Smooth muscle cell of the brain vasculature (primary cell): ENCODE measurements around the gene FAP.

Experiments
- DNase-seq: peaks from one replicate; pipeline ENCODE4 v3.0.0-alpha.2; 2012; ENCODE audit warnings: low read depth, low spot score

Gene FAP

GRCh38 chr2:162127422-162127821 is 115.8 kb downstream of the FAP start:
- DNase-seq = no peak

- DNase-seq = no peak
Measured at GRCh38 chr2:162126527-162126926, 116.7 kb downstream of the FAP start.

- DNase-seq = no peak
Measured at GRCh38 chr2:162126111-162126519, 117.1 kb downstream of the FAP start.

- DNase-seq = no peak
Measured at GRCh38 chr2:162125138-162125537, 118.1 kb downstream of the FAP start.

DNA sequence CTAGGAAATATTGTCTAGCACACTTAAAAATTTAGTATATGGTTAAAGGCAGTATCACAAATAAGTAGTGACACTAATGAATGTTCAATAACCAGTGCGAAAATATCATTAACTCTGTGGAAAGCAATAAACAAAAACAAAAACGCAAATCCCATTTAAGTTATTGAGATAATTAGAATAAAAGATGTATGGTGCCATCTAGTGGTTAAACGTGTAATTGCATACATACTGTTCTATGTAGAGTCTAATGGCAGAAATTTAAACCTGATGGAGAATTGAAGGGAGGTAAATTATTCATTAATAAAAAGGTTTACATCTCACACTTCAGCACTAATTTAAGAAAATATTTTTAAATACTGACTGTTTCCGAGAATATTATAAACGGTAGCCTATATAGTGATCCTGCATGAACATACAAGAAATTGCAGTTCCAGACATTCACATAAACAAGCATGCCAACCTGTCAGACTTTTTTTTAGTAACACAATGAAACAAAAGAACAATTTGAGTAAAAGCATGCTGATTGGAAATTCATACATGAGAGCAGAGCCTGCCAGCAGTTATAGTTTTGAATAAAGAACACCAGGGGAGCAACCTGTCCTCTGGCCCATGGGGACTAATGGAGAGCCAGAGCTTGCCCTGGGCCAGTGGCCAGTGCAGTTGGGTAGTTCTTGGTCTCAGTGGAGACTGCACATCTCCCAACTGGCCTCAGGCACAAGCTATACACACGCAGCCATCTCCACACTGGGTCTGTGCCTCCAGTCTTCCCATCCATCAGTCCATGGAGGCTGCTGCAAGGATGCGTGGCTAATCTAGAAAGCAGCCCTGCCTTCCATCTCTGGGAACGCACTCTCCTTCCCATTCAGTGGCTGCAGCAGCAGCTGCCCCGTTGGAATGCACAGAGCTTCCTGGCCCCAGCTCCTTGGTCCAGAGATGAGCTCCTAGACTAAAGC is 119.2 kb downstream of the FAP start:
- peak; percentile 44 for DNase-seq
